ENCODE data around the gene WHRN. TPM values are rescaled to one million over a fixed set of nuclear protein-coding genes. Genes with fewer than 3 reads are reported as not detected.

Gene WHRN
- total and polyA plus RNA-seq, 2 donors, result 3.2 to 14.9 TPM

DNA sequence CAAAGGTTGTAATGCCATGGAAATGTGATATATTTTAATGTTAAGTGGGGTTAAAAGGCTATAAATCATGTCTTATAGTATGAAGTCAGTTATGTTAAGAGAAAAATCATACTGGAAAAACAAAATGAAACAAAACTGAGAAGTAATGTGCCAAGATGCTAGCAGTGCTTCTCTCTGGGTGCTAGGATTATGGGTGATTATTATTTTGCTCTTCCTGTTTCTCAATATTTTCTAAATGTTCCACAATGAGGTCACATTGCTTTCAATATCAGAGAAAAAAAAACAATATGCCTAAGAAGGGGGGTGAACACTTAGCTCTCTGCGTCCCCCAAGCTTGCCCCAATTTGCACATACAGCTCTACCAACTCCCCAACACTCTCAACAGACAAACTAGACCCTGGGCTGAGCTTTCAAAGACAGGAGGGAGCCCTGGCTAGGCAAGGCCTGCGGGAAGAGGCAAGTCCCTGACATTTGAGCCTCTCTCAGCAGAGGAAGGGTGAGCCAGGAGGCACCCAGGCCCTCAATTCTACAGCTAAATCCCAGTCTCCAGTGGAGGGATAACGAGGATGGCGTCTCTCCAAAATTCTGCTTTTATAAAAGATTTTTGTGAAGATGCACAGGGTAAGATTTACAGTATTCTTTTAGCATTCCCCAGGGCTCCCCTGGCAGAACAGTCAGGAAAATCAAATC is 24.4 kb downstream of the WHRN start:
- DNase-seq (ENCODE audit: low read depth in 6 of 9, low spot score in 9 of 9), result no peak
- Histone ChIP-seq H3K27ac (ENCODE audit: low read depth in 1 of 2, low read length in 1 of 2) (no peak overlapping the region), H3K36me3 (ENCODE audit: control insufficient read depth in 2 of 2, insufficient read depth in 2 of 2, low read length in 1 of 2) (peaks cover 0 to 10% of the 10 kb centered on the region in 2 donors), H3K4me1 (ENCODE audit: control insufficient read depth in 2 of 2, insufficient read depth in 2 of 2, low read length in 2 of 2) (no peaks in the 10 kb centered on the region), H3K9me3 (ENCODE audit: control insufficient read depth in 2 of 2, insufficient read depth in 1 of 2, low read length in 1 of 2) (no peaks in the 10 kb centered on the region), H3K27me3 (ENCODE audit: control insufficient read depth in 2 of 2, insufficient read depth in 1 of 2, low read length in 1 of 2) (peaks cover 0 to 5% of the 10 kb centered on the region in 2 donors), H3K4me3 (ENCODE audit: low read length in 2 of 2) (no peak overlapping the region)
- 93% methylated on average over 4 of the region's 4 CpGs for WGBS

DNA sequence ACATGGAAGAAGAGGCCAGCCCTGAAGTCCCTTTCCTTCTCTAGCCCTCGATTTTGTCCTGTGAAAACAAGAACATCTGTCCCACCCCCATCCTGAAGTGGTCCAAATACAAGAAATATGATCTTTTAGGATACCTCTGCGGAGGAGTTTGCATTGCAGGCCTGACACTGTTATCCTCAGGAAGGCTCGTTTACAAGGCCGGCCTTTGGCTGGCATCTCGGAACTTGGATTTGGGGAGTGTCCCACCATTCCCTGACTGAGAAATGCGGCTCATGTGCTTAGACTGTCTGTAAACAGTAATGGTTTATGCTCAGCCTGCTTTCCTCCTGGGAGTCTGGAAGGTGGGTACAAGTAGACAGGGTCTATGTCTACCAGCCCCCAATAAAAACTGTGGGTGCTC is 26.4 kb downstream of the WHRN start:
- DNase-seq (ENCODE audit: low read depth in 6 of 9, low spot score in 9 of 9), result no peak
- Histone ChIP-seq H3K4me3 (ENCODE audit: low read length in 2 of 2) (no peak overlapping the region), H3K27me3 (ENCODE audit: control insufficient read depth in 2 of 2, insufficient read depth in 1 of 2, low read length in 1 of 2) (peaks cover 0 to 5% of the 10 kb centered on the region in 2 donors), H3K36me3 (ENCODE audit: control insufficient read depth in 2 of 2, insufficient read depth in 2 of 2, low read length in 1 of 2) (peaks cover 0 to 10% of the 10 kb centered on the region in 2 donors), H3K4me1 (ENCODE audit: control insufficient read depth in 2 of 2, insufficient read depth in 2 of 2, low read length in 2 of 2) (peaks cover 0 to 2% of the 10 kb centered on the region in 2 donors), H3K9me3 (ENCODE audit: control insufficient read depth in 2 of 2, insufficient read depth in 1 of 2, low read length in 1 of 2) (no peaks in the 10 kb centered on the region), H3K27ac (ENCODE audit: low read depth in 1 of 2, low read length in 1 of 2) (no peak overlapping the region)
- 94% methylated on average over 6 of the region's 6 CpGs for WGBS

DNA sequence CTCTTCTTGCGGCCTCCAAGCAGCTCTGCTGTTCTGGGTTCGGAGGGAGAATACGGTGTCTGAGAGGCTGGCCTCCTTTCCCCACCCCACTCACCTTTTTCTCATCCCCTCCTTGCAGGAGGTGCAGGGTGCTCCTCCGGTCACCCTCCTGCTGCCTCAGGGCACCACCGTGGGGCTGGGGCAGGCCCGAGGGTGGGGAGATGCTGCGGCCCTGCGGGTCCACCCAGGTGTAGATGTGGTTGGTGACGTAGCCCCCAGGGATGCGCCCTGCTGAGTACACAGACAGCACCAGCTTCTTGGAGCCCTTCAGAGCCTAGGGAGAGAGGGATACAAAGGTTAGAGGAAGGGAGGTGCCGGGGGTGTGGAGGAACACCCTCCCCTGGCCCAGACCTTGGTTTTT is 26.8 kb downstream of the WHRN start:
- Histone ChIP-seq H3K27ac (ENCODE audit: low read depth in 1 of 2, low read length in 1 of 2) (no peak overlapping the region), H3K9me3 (ENCODE audit: control insufficient read depth in 2 of 2, insufficient read depth in 1 of 2, low read length in 1 of 2) (no peaks in the 10 kb centered on the region), H3K36me3 (ENCODE audit: control insufficient read depth in 2 of 2, insufficient read depth in 2 of 2, low read length in 1 of 2) (peaks cover 0 to 10% of the 10 kb centered on the region in 2 donors), H3K4me1 (ENCODE audit: control insufficient read depth in 2 of 2, insufficient read depth in 2 of 2, low read length in 2 of 2) (peaks cover 0 to 2% of the 10 kb centered on the region in 2 donors), H3K27me3 (ENCODE audit: control insufficient read depth in 2 of 2, insufficient read depth in 1 of 2, low read length in 1 of 2) (peaks cover 0 to 4% of the 10 kb centered on the region in 2 donors), H3K4me3 (ENCODE audit: low read length in 2 of 2) (no peak overlapping the region)
- no peak for DNase-seq (ENCODE audit: low read depth in 6 of 9, low spot score in 9 of 9)
- 95% methylated on average over 11 of the region's 11 CpGs for WGBS

DNA sequence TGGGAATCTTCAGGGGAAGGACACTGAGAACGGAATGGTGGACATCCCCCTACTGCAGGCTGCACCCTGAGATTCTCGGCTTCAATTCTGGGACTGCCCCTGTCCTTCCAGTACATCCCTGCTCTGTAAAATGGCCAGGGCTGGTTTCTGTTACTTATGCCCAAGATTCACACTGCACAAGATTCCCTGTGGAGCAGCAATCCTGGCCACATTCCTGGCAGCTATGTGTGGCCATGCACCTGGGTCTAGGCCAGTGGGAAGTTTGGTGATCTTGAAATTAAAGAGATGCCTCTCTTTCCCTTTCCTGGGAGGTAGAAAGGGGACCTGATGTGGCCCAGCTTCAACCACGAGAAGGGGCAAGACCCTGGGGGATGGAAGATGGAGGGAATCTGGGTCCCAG is 27.6 kb downstream of the WHRN start:
- no peaks in the 10 kb centered on the region for H3K9me3 ChIP-seq (ENCODE audit: control insufficient read depth in 2 of 2, insufficient read depth in 1 of 2, low read length in 1 of 2)
- no peak overlapping the region for H3K4me3 ChIP-seq (ENCODE audit: low read length in 2 of 2)
- no peak overlapping the region for H3K27ac ChIP-seq (ENCODE audit: low read depth in 1 of 2, low read length in 1 of 2)
- peaks cover 0 to 10% of the 10 kb centered on the region in 2 donors for H3K36me3 ChIP-seq (ENCODE audit: control insufficient read depth in 2 of 2, insufficient read depth in 2 of 2, low read length in 1 of 2)
- WGBS, result 94% methylated on average over 3 of the region's 3 CpGs
- peaks cover 0 to 2% of the 10 kb centered on the region in 2 donors for H3K4me1 ChIP-seq (ENCODE audit: control insufficient read depth in 2 of 2, insufficient read depth in 2 of 2, low read length in 2 of 2)
- DNase-seq (ENCODE audit: low read depth in 6 of 9, low spot score in 9 of 9), result no peak
- H3K27me3 ChIP-seq (ENCODE audit: control insufficient read depth in 2 of 2, insufficient read depth in 1 of 2, low read length in 1 of 2), result peaks cover 0 to under 1% of the 10 kb centered on the region in 2 donors

DNA sequence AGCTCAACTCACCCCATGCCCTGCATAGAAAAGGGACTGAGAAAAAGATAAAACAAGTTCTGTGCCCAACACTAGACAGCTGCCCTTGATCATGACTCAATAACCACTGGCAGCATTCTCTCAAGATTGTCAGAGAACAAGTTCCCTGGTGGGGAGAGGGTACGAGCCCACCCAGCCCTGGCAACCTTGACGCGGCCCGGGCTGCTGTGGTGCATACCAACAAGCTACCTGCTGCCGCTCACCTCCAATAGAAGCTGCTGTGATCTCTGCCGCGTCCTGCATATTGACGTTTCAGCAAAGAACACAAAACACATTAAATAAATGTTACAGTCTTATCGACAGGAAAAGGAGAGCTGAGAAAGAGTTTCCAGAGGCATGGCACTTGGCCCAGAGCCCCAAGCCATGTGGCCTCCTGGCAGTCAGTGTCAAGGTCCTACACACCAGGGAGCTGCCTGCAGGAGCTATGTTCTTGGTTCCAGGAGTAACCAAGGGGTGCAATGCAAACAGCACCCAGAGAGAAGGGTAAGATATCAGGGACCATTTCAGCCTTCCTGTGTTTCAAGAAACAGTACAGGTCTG is 28.3 kb downstream of the WHRN start:
- H3K9me3 ChIP-seq (ENCODE audit: control insufficient read depth in 2 of 2, insufficient read depth in 1 of 2, low read length in 1 of 2), result no peaks in the 10 kb centered on the region
- H3K27me3 ChIP-seq (ENCODE audit: control insufficient read depth in 2 of 2, insufficient read depth in 1 of 2, low read length in 1 of 2), result no peaks in the 10 kb centered on the region
- DNase-seq (ENCODE audit: low read depth in 6 of 9, low spot score in 9 of 9), result no peak
- WGBS, result 97% methylated on average over 9 of the region's 9 CpGs
- no peak overlapping the region for H3K27ac ChIP-seq (ENCODE audit: low read depth in 1 of 2, low read length in 1 of 2)
- no peak overlapping the region for H3K4me3 ChIP-seq (ENCODE audit: low read length in 2 of 2)
- H3K4me1 ChIP-seq (ENCODE audit: control insufficient read depth in 2 of 2, insufficient read depth in 2 of 2, low read length in 2 of 2), result peaks cover 0 to 2% of the 10 kb centered on the region in 2 donors
- peaks cover 0 to 10% of the 10 kb centered on the region in 2 donors for H3K36me3 ChIP-seq (ENCODE audit: control insufficient read depth in 2 of 2, insufficient read depth in 2 of 2, low read length in 1 of 2)

DNA sequence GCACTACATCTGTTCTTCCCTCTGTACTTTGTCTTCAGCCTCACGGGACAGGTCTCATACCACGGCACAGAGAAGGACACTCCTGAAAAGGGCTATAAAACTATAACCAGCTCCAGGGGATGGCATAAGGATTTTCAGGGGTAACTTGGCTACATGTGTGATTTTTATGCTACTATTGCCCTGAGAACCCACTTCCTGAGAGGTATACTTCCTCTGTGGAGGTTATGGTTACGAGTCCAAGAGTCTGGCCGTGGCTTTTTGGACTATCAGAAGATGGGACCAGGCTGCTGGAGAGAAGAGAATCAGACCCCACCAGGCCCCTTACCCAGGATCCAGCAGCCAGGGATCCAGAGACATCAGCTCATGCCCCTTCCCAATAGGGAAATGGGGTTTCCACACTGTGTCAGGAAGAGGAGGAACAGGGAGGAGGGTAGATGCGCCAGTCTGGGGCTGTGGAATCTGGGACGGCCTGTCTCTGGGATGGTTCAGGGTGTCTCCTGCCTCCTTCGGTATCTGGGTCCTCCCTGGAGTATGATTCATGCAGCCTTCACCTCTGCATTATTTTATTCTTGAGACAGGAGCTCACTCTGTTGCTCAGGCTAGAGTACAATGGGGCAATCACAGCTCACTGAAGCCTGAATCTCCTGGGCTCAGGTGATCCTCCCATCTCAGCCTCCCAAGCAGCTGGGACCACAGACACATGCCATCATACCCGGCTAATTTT is 29.7 kb downstream of the WHRN start:
- H3K4me1 ChIP-seq (ENCODE audit: control insufficient read depth in 2 of 2, insufficient read depth in 2 of 2, low read length in 2 of 2), result peaks cover 0 to 2% of the 10 kb centered on the region in 2 donors
- WGBS, result 46% methylated on average over 8 of the region's 8 CpGs
- H3K36me3 ChIP-seq (ENCODE audit: control insufficient read depth in 2 of 2, insufficient read depth in 2 of 2, low read length in 1 of 2), result peaks cover 0 to 10% of the 10 kb centered on the region in 2 donors
- no peak for DNase-seq (ENCODE audit: low read depth in 6 of 9, low spot score in 9 of 9)
- no peaks in the 10 kb centered on the region for H3K27me3 ChIP-seq (ENCODE audit: control insufficient read depth in 2 of 2, insufficient read depth in 1 of 2, low read length in 1 of 2)
- no peak overlapping the region for H3K4me3 ChIP-seq (ENCODE audit: low read length in 2 of 2)
- H3K27ac ChIP-seq (ENCODE audit: low read depth in 1 of 2, low read length in 1 of 2), result no peak overlapping the region
- no peaks in the 10 kb centered on the region for H3K9me3 ChIP-seq (ENCODE audit: control insufficient read depth in 2 of 2, insufficient read depth in 1 of 2, low read length in 1 of 2)

DNA sequence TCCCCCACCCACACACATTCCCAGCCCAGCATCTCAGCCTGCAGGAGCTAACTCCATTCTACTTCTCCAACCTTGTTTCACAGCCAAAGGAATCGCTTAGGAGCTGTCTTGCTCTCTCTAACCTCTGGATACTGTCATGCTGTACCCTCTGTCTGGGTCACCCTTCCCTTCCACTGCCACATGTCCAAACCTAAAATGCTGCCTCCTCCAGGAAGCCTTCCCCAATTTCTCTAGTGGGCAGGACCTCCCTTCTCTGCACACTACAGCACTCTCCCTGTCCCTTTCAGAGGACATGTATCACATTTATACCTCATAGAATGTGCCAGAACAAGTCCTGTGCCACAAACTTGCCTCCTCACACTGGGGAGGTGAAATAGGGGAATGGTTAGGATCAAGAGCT is 30.8 kb downstream of the WHRN start:
- no peak overlapping the region for H3K27ac ChIP-seq (ENCODE audit: low read depth in 1 of 2, low read length in 1 of 2)
- WGBS, result 98% methylated on average over 1 of the region's 1 CpG

DNA sequence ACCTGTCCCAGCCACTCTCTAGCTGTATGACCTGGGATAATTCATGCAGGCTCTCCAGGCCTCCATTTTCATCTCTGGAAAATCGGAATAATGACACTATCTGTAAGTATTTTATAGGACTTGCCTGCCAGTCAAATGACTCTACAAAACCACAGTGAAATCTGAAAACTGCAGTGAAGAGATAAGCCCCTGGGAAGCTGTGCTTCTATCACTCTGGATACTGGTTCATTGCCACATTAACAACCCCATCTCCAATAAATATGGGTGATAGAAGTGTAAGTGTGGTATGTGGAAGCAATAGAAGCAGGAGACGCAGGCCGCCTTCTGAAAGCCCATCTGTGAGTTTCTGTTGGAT is 31.8 kb downstream of the WHRN start:
- peaks cover 0 to 2% of the 10 kb centered on the region in 2 donors for H3K4me1 ChIP-seq (ENCODE audit: control insufficient read depth in 2 of 2, insufficient read depth in 2 of 2, low read length in 2 of 2)
- H3K9me3 ChIP-seq (ENCODE audit: control insufficient read depth in 2 of 2, insufficient read depth in 1 of 2, low read length in 1 of 2), result no peaks in the 10 kb centered on the region
- no peak overlapping the region for H3K27ac ChIP-seq (ENCODE audit: low read depth in 1 of 2, low read length in 1 of 2)
- no peaks in the 10 kb centered on the region for H3K27me3 ChIP-seq (ENCODE audit: control insufficient read depth in 2 of 2, insufficient read depth in 1 of 2, low read length in 1 of 2)
- WGBS, result 95% methylated on average over 3 of the region's 3 CpGs
- no peak for DNase-seq (ENCODE audit: low read depth in 6 of 9, low spot score in 9 of 9)
- H3K36me3 ChIP-seq (ENCODE audit: control insufficient read depth in 2 of 2, insufficient read depth in 2 of 2, low read length in 1 of 2), result peaks cover 0 to 8% of the 10 kb centered on the region in 2 donors
- no peak overlapping the region for H3K4me3 ChIP-seq (ENCODE audit: low read length in 2 of 2)

More for the DNA sequence above, 30.8 kb downstream of the WHRN start:
- DNase-seq (ENCODE audit: low read depth in 6 of 9, low spot score in 9 of 9), result no peak
- H3K4me1 ChIP-seq (ENCODE audit: control insufficient read depth in 2 of 2, insufficient read depth in 2 of 2, low read length in 2 of 2), result peaks cover 0 to 2% of the 10 kb centered on the region in 2 donors
- no peaks in the 10 kb centered on the region for H3K27me3 ChIP-seq (ENCODE audit: control insufficient read depth in 2 of 2, insufficient read depth in 1 of 2, low read length in 1 of 2)
- no peak overlapping the region for H3K4me3 ChIP-seq (ENCODE audit: low read length in 2 of 2)
- H3K9me3 ChIP-seq (ENCODE audit: control insufficient read depth in 2 of 2, insufficient read depth in 1 of 2, low read length in 1 of 2), result no peaks in the 10 kb centered on the region
- peaks cover 0 to 10% of the 10 kb centered on the region in 2 donors for H3K36me3 ChIP-seq (ENCODE audit: control insufficient read depth in 2 of 2, insufficient read depth in 2 of 2, low read length in 1 of 2)

Data from thymus (tissue), 11 donors.